ENCODE results near the gene TRNAU1AP. TPM values are rescaled to one million over a fixed set of nuclear protein-coding genes. Genes with fewer than 3 reads are reported as not detected.
"Not testable (repeated sequence)": the region's sequence is repeated elsewhere in the genome, so short reads cannot be mapped to it uniquely, and the experiment has no call there.

The TRNAU1AP gene
- total and polyA plus RNA-seq, 10 of the 15 experiments (the other 5 are each of a cell fraction or from before 2014, with no cell fraction given): 24.3 to 67.0 (median 31.8) TPM

GRCh38 chr1:28586585-28587391 is 33.9 kb downstream of the TRNAU1AP start:
- TF ChIP-seq MLLT1 (IDR thresholded peaks at IDR 0.05) (peak; percentile 94), NBN (IDR thresholded peaks at IDR 0.05) (peak; percentile 76; the same call in 1 of the 2 replicates), PKNOX1 (IDR thresholded peaks at IDR 0.05) (peak; percentile 65), ATF7 (IDR thresholded peaks at IDR 0.05; ENCODE audit: low read depth) (peak; percentile 75), ZNF687 (IDR thresholded peaks at IDR 0.05) (peak; percentile 90), ZNF384 (IDR thresholded peaks at IDR 0.05; ENCODE audit: borderline replicate concordance, low read depth, low read length) (peak; percentile 53; the same call in 1 of the 2 replicates), ZNF24 (IDR thresholded peaks at IDR 0.05) (peak; percentile 96), MTA2 (IDR thresholded peaks at IDR 0.05; ENCODE audit: low read depth) (peak; percentile 47; the same call in 1 of the 2 replicates), BHLHE40 (IDR thresholded peaks at IDR 0.05; ENCODE audit: borderline replicate concordance in 1 of 2, low read depth in 2 of 2, low read length in 1 of 2) (peak in 1 of 2 experiments; percentile 24; a peak in 1 of 4 replicates), MYB (IDR thresholded peaks at IDR 0.05; ENCODE audit: borderline replicate concordance, low read depth, low read length) (0 out of 2 replicates have a peak, but pooled peaks have one; percentile 7), SPI1 (IDR thresholded peaks at IDR 0.05; ENCODE audit: borderline replicate concordance, insufficient read depth, low read depth, low read length) (peak; percentile 45; the same call in 1 of the 2 replicates), RELB (IDR thresholded peaks at IDR 0.05; ENCODE audit: low read depth) (0 out of 2 replicates have a peak, but pooled peaks have one; percentile 15)
- ATAC-seq: peak; percentile 38
- DNase-seq (ENCODE audit: low read depth, low spot score); H3K4me1 ChIP-seq (ENCODE audit: control insufficient read depth, insufficient read depth, low read length); FAIRE-seq; H4K20me1 ChIP-seq (ENCODE audit: control insufficient read depth, insufficient read depth); H3K27me3 ChIP-seq (replicated peaks in 1 of 2; ENCODE audit: control insufficient read depth in 2 of 2, insufficient read depth in 2 of 2, low read length in 1 of 2); H3K4me3 ChIP-seq; BruUV-seq (replicated peaks); intact Hi-C loops (cut with micrococcal nuclease; ENCODE audit: unreplicated experiment); H3K9me3 ChIP-seq (replicated peaks; ENCODE audit: control insufficient read depth, insufficient read depth, low read length); H3K79me2 ChIP-seq (ENCODE audit: control insufficient read depth, insufficient read depth, low read length); in situ Hi-C loops (cut with MboI); H3K36me3 ChIP-seq (ENCODE audit: control insufficient read depth in 2 of 2, insufficient read depth in 2 of 2, low read length in 1 of 2): not testable (repeated sequence)
- RAD21 ChIA-PET (ENCODE audit: unreplicated experiment): interaction anchor here (1.0 kb wide), 1 partner anchor 15 kb away, joined by 3 read pairs; no protein-coding TSS in a partner anchor
- WGBS (ENCODE audit: insufficient coverage, insufficient replicate concordance, low lambda C conversion rate, missing lambda C conversion rate): 75% methylated on average over 19 of the region's 19 CpGs
- Histone ChIP-seq H2AFZ (ENCODE audit: control insufficient read depth, low read depth, low read length) (peak overlapping the region; percentile 2; the same call in 1 of the 2 replicates), H3K9ac (ENCODE audit: control insufficient read depth, insufficient read depth, low read length) (peak overlapping the region; percentile 46; the same call in 1 of the 2 replicates), H3K4me2 (ENCODE audit: control insufficient read depth, insufficient read depth) (peak overlapping the region; percentile 35; the same call in 1 of the 2 replicates), H3K27ac (ENCODE audit: control insufficient read depth, insufficient read depth) (peak overlapping the region; percentile 48; the same call in 1 of the 2 replicates)
- CTCF ChIA-PET: interaction anchor here (0.6 to 0.8 kb wide), 2 partner anchors 12 to 57 kb away, joined by 3 read pairs; no protein-coding TSS in a partner anchor
- POLR2A ChIA-PET: interaction anchor here (0.6 to 1.2 kb wide), 5 partner anchors 29 to 651 kb away, joined by 3 to 8 read pairs (median 5); no protein-coding TSS in a partner anchor
- SMC1A ChIA-PET (ENCODE audit: uncharacterized antibody, unreplicated experiment): interaction anchor here (0.6 to 2.0 kb wide), 4 partner anchors 12 to 33 kb away, joined by 3 to 7 read pairs (median 4); no protein-coding TSS in a partner anchor

Data from GM12878 (cell line).